ENCODE measurements around the gene PRKRA.
"Not testable (repeated sequence)": the region's sequence is repeated elsewhere in the genome, so short reads cannot be mapped to it uniquely, and the experiment has no call there.

Gene PRKRA

GRCh38 chr2:178450774-178451525 is at the start of gene PRKRA, which contains the start of gene PJVK:
PRKRA (minus strand) TSS chr2:178451175; CDS start chr2:178451030, 145 bp downstream.
PJVK (plus strand) TSS chr2:178451378; CDS start chr2:178453410, 2,032 bp downstream.
- DNase-seq: peak; percentile 98

- DNase-seq: no peak
These were observed 48.7 kb upstream of the PRKRA start for GRCh38 chr2:178499640-178500039.

- peak; percentile 76 for DNase-seq
These were observed 47.2 kb upstream of the PRKRA start for GRCh38 chr2:178498137-178498536.

GRCh38 chr2:178496049-178496448 is 45.1 kb upstream of the PRKRA start:
- no peak for DNase-seq

DNA sequence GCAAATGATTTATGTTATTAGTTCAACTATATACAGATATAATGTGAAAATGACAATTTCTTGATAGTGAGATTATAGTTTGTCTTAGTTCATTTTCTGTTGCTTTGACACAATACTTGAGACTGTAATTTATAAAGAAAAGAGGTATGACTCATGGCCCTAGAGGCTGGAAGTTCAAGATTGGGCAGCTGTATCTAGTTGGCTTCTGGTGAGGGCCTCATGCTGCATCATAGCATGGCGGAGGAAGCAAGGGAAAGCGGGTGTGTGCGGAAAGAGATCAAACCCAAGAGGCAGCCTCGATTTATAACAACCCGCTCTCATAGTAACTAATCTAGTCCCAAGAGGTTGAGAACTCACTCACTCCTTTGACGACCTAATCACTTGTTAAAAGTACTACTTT is 40.6 kb upstream of the PRKRA start:
- no peak for DNase-seq

DNA sequence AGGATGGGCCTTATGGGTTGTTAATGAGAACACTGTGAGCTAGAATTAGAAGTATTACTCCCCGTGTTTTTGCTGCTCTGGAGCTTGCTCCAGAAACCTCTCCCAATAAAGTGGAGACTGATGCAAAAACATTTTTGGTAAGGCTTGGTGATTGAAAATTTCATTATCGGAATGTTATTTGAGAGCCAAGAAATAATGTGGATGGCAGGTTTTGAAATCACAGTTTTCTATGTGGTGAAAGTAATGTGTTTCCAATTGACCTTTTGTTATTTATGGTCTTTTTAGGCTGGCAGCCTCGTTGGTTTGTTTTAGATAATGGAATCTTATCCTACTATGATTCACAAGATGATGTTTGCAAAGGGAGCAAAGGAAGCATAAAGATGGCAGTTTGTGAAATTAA is 34.4 kb upstream of the PRKRA start:
- no peak for DNase-seq

DNA sequence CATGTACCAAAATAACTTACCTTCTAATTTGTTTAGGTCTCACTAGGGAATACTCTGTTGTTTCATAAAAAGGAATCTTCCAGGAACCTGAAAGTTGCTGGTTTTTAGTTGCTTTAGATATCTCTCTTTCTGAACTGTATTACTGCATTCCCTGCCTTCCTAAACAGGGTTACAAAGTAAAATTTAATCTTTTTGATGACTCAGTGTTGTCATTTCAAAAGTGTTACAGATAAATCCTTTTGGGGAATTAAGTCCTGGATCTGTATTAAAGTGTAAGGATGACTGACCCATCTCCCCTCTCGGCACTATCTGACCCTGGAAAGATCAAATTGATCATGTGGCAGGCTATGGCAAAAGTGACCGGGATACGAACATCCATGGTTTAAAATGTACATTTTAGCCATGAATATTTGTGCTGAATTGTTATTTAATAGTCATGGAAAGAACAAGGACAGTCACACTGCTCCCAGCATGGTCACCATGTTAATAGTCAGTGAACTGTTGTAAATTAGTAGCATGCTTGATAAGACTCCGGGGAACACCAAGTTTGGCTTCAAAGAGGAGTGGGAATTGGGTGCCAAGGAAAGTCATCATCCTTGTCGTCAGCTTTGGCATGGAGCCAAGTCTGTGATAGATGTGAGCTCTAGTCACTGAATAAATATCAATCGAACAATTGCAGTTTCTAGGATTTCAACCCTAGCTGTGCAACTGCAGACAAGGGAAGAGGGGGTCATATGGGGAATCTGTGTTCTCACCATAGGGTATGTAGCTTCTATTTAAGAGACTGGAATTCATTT is 33.5 kb upstream of the PRKRA start:
- peak; percentile 24 for DNase-seq

GRCh38 chr2:178482437-178482836 is 31.5 kb upstream of the PRKRA start:
- peak; percentile 55 for DNase-seq

DNA sequence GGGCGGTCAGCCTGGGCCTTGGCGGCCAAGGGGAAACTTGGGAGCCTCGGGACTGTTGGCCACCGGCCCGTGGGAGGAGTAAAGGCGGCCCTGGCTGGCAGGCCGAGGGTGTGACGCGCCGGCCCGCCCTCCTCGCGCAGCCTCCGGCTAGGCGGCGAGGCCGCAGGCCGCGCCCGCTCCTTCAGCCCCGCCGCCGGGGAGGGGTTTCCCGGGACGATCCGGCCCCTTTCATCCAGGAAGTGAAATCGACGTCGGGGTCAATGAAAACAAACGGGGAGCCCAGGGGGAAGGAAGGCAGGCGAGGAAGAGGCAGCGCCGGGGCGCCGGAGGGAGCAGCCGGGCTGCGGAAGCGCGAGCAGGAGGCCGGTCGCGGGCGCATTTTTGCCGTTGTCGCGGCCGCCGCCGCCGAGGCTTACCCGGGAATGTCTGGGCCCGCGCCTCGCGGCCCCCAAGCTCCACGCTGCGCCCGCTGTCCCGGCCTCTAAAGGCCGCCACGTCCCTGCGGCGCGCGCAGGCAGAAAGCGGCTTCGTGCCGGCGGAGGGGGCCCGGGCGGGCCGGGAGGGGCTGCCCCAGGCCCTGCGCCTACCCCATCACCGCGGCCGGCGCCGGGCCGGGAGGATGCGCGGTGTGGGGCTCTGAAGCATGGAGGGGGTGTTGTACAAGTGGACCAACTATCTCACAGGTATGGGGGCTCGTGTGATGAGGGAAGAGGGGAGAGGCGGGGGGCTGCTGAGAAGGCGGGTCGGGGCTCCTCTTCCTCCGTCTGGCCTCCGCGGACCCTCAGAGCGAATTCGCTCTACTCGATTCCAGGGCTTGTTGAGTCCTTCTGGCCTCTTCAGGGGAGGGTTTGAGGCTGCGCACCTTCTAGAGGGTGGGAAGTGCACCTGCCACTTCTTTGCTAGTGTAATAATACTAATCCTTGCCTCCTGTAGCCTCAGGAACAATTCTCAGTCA is 29.5 kb upstream of the PRKRA start, which contains the start of gene PLEKHA3:
Gene PLEKHA3, plus strand, starts transcription at position 231 of the 955 bp plus-strand sequence. Its CDS starts 413 bp downstream, at position 644.
- DNase-seq: peak; percentile 93

GRCh38 chr2:178479758-178480226 is 28.8 kb upstream of the PRKRA start:
- DNase-seq: no peak

GRCh38 chr2:178479275-178479616 is 28.3 kb upstream of the PRKRA start:
- no peak for DNase-seq

GRCh38 chr2:178478439-178479274 is 27.7 kb upstream of the PRKRA start, which contains the start of gene FKBP7:
FKBP7 (minus strand) TSS chr2:178478600; CDS start chr2:178478499, 101 bp downstream.
- peak; percentile 92 for DNase-seq

- DNase-seq: peak; percentile 44
These were observed 27.1 kb upstream of the PRKRA start for GRCh38 chr2:178478130-178478438.

DNA sequence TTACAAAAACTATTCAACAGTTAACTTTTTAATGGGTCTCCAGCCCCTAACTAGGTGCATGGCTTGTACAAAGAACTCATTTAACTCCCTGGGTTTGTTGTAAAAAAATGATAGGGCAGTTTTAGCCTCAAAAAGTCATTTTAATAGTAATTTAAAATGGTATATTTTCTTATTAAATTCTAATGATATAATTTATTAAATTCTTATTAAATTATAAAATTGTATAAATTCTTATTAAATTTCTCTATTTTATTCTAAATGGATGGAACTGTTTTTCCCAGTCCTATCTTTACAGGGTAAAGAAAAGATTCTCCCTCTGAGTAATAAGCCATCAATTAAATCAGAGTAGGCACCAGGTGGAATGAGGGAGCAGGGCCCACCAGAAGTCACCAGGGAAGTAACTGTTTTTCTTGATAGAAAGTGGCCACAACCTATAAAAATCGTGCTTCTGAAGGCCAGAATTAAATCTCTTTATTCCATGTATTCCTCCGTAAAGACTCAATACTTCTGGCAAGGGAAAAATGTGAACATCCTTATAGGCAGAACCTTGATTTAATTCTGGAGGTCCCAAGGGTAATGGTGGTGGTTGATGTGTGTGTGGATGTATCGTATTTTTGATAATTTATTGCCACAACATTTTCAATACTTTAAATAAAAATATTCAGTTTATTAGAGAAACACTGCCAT is 26.6 kb upstream of the PRKRA start:
- DNase-seq: no peak

DNA sequence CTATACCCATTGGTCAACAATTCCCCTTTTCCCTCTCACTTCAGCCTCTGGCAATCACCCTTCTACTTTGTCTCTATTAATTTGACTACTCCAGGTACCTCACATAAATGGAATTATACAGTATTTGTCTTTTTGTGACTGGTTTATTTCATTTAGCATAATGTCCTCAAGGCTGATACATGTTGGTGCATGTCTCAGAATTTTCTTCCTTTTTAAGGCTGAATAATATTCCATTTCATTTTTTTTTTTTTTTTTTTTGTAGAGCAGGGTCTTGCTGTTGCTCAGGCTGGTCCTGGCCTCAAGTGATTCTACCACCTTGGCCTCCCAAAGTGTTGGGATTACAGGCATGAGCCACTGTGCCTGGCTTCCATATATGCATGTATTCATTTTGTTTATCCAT is 25.5 kb upstream of the PRKRA start:
- no peak for DNase-seq

- no peak for DNase-seq
These were observed 23.6 kb upstream of the PRKRA start for GRCh38 chr2:178474560-178474959.

DNA sequence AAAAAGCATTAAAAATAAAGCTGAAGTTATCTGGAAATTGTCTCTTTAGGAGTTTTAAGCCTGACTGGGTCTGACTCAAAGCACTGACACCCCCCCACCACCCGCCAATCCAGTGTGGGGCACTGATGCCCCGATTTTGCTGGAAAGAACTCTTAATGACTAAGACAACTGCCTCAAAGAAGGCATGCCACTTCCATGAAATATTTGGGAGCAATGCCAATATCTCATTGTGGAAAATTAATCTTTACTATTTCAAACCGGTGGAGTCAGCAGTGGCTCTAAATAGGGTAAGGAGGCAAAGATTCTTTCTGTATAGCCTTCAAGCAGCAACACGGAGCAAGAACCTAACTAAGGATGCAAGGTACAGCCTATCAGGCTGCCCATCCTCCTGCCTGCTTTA is 23.0 kb upstream of the PRKRA start:
- no peak for DNase-seq

DNA sequence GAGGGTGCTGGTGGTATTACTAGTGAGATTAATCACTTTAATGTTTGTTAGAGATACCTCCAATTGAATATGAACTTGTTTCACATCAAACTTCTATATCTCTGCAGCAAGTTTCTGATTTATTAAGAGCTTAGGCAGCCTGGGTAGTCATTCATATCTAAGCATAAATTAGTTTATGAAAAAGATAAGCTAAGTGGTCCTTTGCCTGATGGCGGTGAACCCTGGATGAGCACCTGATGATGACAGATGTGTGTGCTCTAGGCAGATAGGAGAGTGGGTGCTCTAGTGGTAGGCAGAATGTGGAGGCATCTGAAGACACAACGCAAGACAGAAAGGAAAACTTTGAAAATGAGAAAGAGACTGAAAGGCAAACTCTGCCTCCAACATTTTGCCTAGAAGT is 22.4 kb upstream of the PRKRA start:
- DNase-seq: peak; percentile 44

GRCh38 chr2:178471313-178471712 is 20.3 kb upstream of the PRKRA start:
- not testable (repeated sequence) for DNase-seq

- no peak for DNase-seq
These were observed 18.4 kb upstream of the PRKRA start for GRCh38 chr2:178469219-178469849.
